Right lobe of liver (tissue), 6 donors: ENCODE data around the gene SLC17A3. TPM values are rescaled to one million over a fixed set of nuclear protein-coding genes. Genes with fewer than 3 reads are reported as not detected.

Experiments
- ATAC-seq, 4 donors: fragments of 200-7000 bp; cut with Tn5 transposase; one replicate each; pipeline ENCODE4 v1.9.1; 2020; ENCODE audit warnings: mild to moderate bottlenecking in 4 of 4, moderate library complexity in 4 of 4
- DNase-seq, 3 donors: peaks; one replicate each; pipeline ENCODE4 v3.0.0-alpha.2; 2020
- H3K27ac ChIP-seq, 3 donors: fragments of 200-600 bp; one replicate each; pipeline ENCODE4 v1.8.0; 2022
- H3K27me3 ChIP-seq, 2 donors: fragments of 200-600 bp; one replicate each; pipeline ENCODE4 v1.8.0; 2022
- H3K36me3 ChIP-seq, 4 donors: fragments of 200-600 bp; sonication (generic) in 1 of 4; one replicate each; pipeline versions ENCODE4 v1.5.1 to v1.8.0; 2017 to 2022; ENCODE audit warnings: control low read depth in 1 of 4
- H3K4me1 ChIP-seq, 4 donors: fragments of 200-600 bp; sonication (generic) in 1 of 4; one replicate each; pipeline versions ENCODE4 v1.5.1 to v1.8.0; 2017 to 2022; ENCODE audit warnings: control low read depth in 1 of 4
- H3K4me3 ChIP-seq, 3 donors: fragments of 200-600 bp; one replicate each; pipeline ENCODE4 v1.8.0; 2022
- H3K9me3 ChIP-seq, 4 donors: fragments of 200-600 bp; sonication (generic) in 1 of 4; one replicate each; pipeline versions ENCODE4 v1.5.1 to v1.8.0; 2017 to 2022; ENCODE audit warnings: control low read depth in 1 of 4
- POLR2A ChIP-seq: fragments of 450-650 bp; IDR thresholded peaks from one replicate; pipeline ENCODE4 v1.6.1; 2017; ENCODE audit warnings: antibody characterized with exemption, mild to moderate bottlenecking
- WGBS: methylation state at CpG from one replicate; pipeline ENCODE4 v1.1.6; 2018; ENCODE audit warnings: low coverage, low lambda C conversion rate; ENCODE audit not compliant: insufficient coverage; ENCODE audit errors: missing lambda C conversion rate; 5-methylcytosine and 5-hydroxymethylcytosine counted together
- intact Hi-C, 2 donors: fragments of 100-400 bp; cut with DNase I; formaldehyde crosslinking; loops; one replicate each; pipeline versions ENCODE4 v1.11.2 to v1.14.1; 2022
- total RNA-seq, 6 experiments: library from RNA; depleted of rRNA in 2 of 6; stranded (reverse); fragments of >200 nt in 2 of 6; fragmentation: NEBNext Ultra II Directional in 3 of 6; extraction: Animal tissue kit (Norgen Biotek cat#: 25700) in 3 of 6; gene quantifications; one replicate each; pipeline versions ENCODE4 v1.1.0 to v1.2.4, GENCODE V29; 2016 to 2023
- TF ChIP-seq, protein P1 (sequence below), 4 donors: fragments of 200-600 bp in 3 of 4; fragments of 450-650 bp in 1 of 4; IDR thresholded peaks; one replicate each; pipeline versions ENCODE4 v1.5.1 to v1.8.0; 2016 to 2022; ENCODE audit warnings: antibody characterized with exemption in 4 of 4, mild to moderate bottlenecking in 2 of 4
- donor health status: DM: no; HTN: yes; CAD: no.
- donor health status: DM: no; HTN: no; CAD: no.
- donor health status: DM: no; HTN: no; CAD: no.
- donor health status: DM: no; HTN: yes; CAD: no.
- donor health status: DM: no; HTN: yes; CAD: no.

SLC17A3 gene
- total RNA-seq, 6 experiments from 2014 or later, result 9.5 to 31.4 (median 20.8) TPM

DNA sequence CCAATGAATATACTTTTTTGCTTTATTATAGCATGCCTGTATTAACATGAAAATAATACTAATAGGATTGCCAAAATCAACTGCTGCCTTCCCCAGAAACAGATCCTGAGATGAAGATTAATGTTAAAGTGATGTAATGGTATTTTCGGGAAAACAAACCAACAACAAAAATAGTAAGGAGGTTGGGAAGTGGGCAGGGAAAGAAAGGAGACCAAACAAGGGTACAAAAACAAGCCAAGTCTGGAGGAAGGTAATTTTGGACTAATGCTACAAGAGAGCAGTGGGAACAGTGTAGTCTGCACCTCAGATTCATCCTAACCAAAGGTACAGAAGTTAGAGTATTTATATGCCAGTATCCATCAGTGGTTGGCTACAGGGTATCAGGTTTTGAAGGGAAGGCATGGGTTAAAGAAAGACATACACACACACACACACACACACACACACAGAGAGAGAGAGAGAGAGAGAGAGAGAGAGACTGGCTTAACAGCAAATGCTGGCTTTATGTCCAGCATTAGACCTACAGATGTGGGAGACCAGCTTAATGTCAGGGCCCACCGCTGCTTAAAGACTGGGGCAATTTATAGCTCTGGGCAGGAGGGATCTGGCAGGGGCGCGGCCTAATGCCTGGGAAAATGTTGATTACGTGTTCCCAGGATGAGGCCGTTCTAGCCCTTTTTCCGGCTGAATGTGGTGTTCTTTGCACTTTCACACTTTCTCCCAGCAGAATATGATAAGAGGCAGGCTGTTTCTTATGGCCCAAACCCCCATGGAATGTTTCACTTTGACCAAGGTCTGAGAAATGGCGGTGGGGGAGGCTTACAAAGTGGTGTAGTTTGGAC, 38.4 kb downstream of the SLC17A3 start:
- intact Hi-C loops, result loop anchor here in 1 of 2 donors (10.0 kb wide), 1 partner anchor 49 kb away; no protein-coding TSS in a partner anchor
- H3K9me3 ChIP-seq, result no peaks in the 10 kb centered on the region
- H3K27ac ChIP-seq, result no peak overlapping the region

DNA sequence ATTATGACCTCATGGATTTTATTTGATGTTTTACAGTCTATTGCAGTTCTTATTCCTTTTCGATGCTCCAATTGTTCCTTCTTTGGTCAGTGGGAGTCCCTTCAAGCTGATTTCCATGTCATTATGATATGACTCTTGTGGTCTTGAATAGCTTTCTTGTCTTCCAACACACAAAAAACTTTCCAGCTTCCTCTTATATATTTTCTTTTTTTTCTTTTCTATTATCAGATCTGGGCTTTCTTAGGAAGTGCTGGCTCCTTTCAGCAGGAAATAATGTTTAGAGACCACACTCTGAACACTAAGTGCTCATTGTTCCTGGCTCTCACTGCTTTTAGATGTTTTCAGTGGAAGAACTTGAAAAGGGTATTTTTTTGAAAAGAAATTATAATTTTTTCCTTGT, 39.1 kb downstream of the SLC17A3 start:
- WGBS, result 35% methylated on average over 1 of the region's 1 CpG

More for the DNA sequence above, 38.4 kb downstream of the SLC17A3 start:
- no peaks in the 10 kb centered on the region for H3K36me3 ChIP-seq
- no peak for TF ChIP-seq POLR2A
- TF ChIP-seq, protein P1, sequence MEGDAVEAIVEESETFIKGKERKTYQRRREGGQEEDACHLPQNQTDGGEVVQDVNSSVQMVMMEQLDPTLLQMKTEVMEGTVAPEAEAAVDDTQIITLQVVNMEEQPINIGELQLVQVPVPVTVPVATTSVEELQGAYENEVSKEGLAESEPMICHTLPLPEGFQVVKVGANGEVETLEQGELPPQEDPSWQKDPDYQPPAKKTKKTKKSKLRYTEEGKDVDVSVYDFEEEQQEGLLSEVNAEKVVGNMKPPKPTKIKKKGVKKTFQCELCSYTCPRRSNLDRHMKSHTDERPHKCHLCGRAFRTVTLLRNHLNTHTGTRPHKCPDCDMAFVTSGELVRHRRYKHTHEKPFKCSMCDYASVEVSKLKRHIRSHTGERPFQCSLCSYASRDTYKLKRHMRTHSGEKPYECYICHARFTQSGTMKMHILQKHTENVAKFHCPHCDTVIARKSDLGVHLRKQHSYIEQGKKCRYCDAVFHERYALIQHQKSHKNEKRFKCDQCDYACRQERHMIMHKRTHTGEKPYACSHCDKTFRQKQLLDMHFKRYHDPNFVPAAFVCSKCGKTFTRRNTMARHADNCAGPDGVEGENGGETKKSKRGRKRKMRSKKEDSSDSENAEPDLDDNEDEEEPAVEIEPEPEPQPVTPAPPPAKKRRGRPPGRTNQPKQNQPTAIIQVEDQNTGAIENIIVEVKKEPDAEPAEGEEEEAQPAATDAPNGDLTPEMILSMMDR (IDR thresholded peaks at IDR 0.05), result no peak
- no peak overlapping the region for H3K4me3 ChIP-seq
- H3K27me3 ChIP-seq, result no peaks in the 10 kb centered on the region
- DNase-seq, result peak in 1 of 3 donors; percentile 25
- H3K4me1 ChIP-seq, result peaks cover 0 to 12% (median 6%) of the 10 kb centered on the region in 4 donors
- ATAC-seq, result peak in 2 of 4 donors; percentile 27 to 49
- 61% methylated on average over 2 of the region's 8 CpGs for WGBS

DNA sequence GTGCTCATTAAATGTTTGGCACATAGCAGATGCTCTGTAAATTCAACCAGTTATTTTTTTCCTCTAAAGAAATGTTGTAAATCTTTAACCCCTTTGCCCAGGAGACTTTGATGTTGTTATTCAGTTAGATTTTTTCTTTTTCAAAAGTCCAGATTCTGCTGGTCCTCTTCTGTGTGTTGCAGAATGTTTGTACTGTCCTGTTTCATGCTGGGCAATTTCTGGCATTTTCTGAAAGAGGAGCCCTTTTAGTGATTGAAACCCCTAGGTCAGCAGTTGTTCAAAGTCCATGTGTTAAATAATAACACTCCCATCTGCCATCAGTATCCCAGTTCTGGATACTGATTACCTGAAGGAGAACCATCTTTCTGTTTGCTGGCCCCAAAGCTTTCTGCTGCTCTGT, 40.9 kb downstream of the SLC17A3 start:
- no peak overlapping the region for H3K4me3 ChIP-seq
- ATAC-seq, result peak; percentile 20 to 63 (median 39)
- H3K27ac ChIP-seq, result peak overlapping the region in 2 of 3 donors; percentile 85 to 90
- H3K27me3 ChIP-seq, result no peaks in the 10 kb centered on the region
- TF ChIP-seq, protein P1 (IDR thresholded peaks at IDR 0.05), result no peak
- no peak for TF ChIP-seq POLR2A
- intact Hi-C loops, result loop anchor here in 1 of 2 donors (10.0 kb wide), 1 partner anchor 52 kb away; no protein-coding TSS in a partner anchor
- no peak for DNase-seq
- no peaks in the 10 kb centered on the region for H3K36me3 ChIP-seq
- no peaks in the 10 kb centered on the region for H3K9me3 ChIP-seq
- H3K4me1 ChIP-seq, result peaks cover 0 to 12% (median 6%) of the 10 kb centered on the region in 4 donors

More for the DNA sequence above, 39.1 kb downstream of the SLC17A3 start:
- Histone ChIP-seq H3K4me1 (peaks cover 0 to 12% (median 6%) of the 10 kb centered on the region in 4 donors), H3K27me3 (no peaks in the 10 kb centered on the region), H3K9me3 (no peaks in the 10 kb centered on the region), H3K27ac (no peak overlapping the region), H3K36me3 (no peaks in the 10 kb centered on the region), H3K4me3 (no peak overlapping the region)
- TF ChIP-seq, protein P1 (IDR thresholded peaks at IDR 0.05), result no peak
- TF ChIP-seq POLR2A, result no peak
- ATAC-seq (no peak), DNase-seq (no peak)
- intact Hi-C loops, result loop anchor here in 1 of 2 donors (10.0 kb wide), 1 partner anchor 50 kb away; no protein-coding TSS in a partner anchor

DNA sequence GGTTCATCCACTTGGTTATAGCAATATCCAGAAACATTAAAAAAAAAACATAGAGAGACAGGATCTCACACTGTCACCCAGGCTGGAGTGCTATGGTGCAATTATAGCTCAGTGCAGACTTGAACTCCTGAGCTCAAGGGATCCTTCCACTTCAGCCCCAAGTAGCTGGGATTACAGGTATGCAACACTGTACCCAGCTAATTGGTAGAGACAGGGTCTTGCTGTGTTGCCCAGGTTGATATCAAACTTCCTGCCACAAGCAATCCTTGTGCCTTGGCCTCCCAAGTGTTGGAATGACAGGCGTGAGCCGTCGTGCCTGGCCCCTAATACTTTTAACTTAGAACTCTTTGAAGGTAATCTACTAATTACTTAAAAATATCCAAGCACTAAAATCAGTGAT, 41.4 kb downstream of the SLC17A3 start:
- no peaks in the 10 kb centered on the region for H3K9me3 ChIP-seq

More for the DNA sequence above, 41.4 kb downstream of the SLC17A3 start:
- no peaks in the 10 kb centered on the region for H3K36me3 ChIP-seq
- intact Hi-C loops, result loop anchor here in 1 of 2 donors (10.0 kb wide), 1 partner anchor 52 kb away; no protein-coding TSS in a partner anchor
- no peak for DNase-seq
- WGBS, result 64% methylated on average over 2 of the region's 3 CpGs
- peak in 3 of 4 donors; percentile 4 to 16 (median 6) for ATAC-seq
- peak overlapping the region in 2 of 3 donors; percentile 85 to 90 for H3K27ac ChIP-seq
- no peaks in the 10 kb centered on the region for H3K27me3 ChIP-seq
- peaks cover 0 to 12% (median 6%) of the 10 kb centered on the region in 4 donors for H3K4me1 ChIP-seq
- no peak overlapping the region for H3K4me3 ChIP-seq
- TF ChIP-seq, protein P1 (IDR thresholded peaks at IDR 0.05), result no peak
- TF ChIP-seq POLR2A, result no peak
